HS-5 (cell line): ENCODE results near the gene RHAG.

Source experiments
- DNase-seq: peaks from one replicate; pipeline ENCODE4 v3.0.0-alpha.2; 2012; ENCODE audit warnings: low read depth

Gene RHAG

GRCh38 chr6:49564552-49564951, 72.1 kb downstream of the RHAG start:
- DNase-seq = no peak

- DNase-seq = no peak
Observed at GRCh38 chr6:49563006-49563886, 73.4 kb downstream of the RHAG start.

- DNase-seq = no peak
Observed at GRCh38 chr6:49558238-49558637, 78.4 kb downstream of the RHAG start.

GRCh38 chr6:49557177-49557576, 79.5 kb downstream of the RHAG start:
- DNase-seq = no peak

- DNase-seq = peak; percentile 71
Observed at GRCh38 chr6:49556429-49556837, 80.2 kb downstream of the RHAG start.

- no peak for DNase-seq
Observed at GRCh38 chr6:49555951-49556350, 80.7 kb downstream of the RHAG start.
